HG02678 (cell line): ENCODE data around the gene CAMKMT.
"Not testable (repeated sequence)": the region's sequence is repeated elsewhere in the genome, so short reads cannot be mapped to it uniquely, and the experiment has no call there.

Experiments
- ATAC-seq: cut with Tn5 transposase; IDR thresholded peaks from one replicate; pipeline ENCODE4 v1.9.1; 2021; ENCODE audit warnings: mild to moderate bottlenecking, moderate library complexity; ENCODE audit not compliant: unreplicated experiment

Gene CAMKMT

DNA sequence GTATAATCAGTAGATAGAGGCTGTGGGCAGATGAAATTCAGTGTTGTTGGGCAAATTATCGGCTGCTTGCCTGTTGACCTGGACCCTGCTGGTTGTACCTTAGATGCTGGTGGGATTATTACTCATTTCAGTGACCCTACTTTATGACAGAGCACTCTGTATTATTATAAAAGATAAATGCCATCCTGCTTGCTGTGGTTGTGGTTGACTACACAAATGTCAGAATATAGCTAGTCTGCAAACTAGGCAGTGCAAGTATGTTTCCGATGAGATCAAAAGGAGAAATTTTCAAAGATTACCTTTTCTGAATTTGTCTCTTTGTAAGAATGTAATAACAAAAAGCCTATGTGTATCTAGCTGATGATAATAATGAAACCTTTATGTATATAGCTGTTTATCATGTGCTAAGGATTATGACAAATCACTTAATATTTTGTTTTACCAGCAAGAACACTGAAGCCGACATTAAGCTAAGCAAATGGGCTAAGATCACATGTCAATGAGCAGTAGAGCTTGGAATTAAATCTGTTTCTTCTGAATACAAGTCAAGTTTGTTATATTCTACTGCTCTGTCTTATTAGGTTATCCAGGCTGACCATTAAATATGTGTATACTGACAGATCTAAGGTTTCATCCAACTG, 219.2 kb downstream of the CAMKMT start:
- ATAC-seq, result no peak

DNA sequence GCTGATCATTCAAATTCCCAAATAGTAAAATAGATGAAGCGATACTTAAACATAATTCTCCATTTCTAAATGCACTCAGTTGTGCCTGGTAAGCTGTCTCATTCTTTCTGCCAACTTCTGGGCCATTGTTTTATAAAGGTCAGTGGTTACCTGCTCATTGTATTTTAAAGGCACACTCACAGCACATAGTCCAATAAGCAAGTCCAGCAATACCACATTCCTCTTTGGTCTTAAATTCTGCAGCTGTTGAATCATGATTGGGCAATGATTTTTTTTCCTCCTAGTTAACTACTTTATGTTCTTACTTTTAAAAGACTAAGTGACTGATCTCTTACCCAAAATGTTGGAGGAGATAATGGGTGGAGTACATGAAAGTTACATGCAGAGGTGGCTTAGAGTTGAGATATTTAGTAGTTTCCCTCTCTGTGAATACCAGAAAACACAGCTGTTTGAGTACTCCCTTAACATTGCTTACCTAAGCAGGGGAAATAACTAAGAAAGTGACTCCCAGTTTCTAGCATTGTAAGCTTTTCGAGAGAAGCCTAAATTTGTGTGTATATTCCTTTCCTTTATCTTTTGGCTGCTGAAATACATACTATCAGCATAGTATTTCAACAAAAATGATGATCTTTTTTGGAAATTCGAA, 220.7 kb downstream of the CAMKMT start:
- ATAC-seq, result no peak

DNA sequence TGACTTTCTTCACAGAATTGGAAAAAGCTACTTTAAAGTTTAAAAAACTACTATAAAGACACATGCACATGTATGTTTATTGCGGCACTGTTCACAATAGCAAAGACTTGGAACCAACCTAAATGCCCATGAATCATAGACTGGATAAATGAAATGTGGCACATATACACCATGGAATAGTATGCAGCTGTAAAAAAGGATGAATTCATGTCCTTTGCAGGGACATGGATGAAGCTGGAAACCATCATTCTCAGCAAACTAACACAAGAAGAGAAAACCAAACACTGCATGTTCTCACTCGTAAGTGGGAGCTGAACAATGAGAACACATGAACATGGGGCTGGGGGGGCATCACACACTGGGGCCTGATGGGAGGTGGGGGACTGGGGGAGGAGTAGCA, 233.9 kb downstream of the CAMKMT start:
- not testable (repeated sequence) for ATAC-seq

DNA sequence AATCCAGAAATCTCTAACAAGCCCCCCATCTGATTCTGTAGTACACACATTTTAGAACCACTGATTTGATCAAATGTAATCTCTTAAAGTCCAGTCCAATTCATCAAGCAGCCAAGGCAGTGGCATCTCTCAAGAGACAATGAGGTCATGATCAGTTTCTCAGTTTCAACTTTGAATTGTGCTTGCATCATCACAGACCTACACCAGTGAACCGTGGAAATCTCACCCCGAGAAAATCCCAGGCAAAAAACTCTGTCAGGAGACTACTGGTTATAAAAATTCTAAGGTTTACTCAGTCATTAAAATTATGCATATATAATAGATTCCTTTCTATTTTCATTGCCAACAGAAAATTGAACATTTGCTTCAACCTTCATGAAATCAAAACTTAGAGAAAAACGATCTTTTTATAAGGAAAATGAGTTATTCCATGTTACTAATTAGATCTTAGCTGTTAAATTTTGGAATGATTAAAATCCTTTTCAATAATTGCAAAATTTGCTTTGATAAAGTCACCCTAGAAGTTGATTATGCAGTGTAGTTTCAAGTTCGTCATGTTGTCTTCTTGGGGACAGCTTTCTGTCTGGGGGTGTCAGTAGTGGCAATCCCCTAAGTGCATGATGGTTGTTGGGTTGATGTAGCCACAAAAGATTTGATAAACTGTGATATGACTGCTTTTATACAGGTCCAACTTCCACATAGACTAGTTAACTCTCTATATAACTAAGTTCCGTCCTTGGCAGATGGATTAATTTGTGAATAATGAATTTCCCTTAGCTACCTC, 235.0 kb downstream of the CAMKMT start:
- peak; percentile 59 for ATAC-seq

DNA sequence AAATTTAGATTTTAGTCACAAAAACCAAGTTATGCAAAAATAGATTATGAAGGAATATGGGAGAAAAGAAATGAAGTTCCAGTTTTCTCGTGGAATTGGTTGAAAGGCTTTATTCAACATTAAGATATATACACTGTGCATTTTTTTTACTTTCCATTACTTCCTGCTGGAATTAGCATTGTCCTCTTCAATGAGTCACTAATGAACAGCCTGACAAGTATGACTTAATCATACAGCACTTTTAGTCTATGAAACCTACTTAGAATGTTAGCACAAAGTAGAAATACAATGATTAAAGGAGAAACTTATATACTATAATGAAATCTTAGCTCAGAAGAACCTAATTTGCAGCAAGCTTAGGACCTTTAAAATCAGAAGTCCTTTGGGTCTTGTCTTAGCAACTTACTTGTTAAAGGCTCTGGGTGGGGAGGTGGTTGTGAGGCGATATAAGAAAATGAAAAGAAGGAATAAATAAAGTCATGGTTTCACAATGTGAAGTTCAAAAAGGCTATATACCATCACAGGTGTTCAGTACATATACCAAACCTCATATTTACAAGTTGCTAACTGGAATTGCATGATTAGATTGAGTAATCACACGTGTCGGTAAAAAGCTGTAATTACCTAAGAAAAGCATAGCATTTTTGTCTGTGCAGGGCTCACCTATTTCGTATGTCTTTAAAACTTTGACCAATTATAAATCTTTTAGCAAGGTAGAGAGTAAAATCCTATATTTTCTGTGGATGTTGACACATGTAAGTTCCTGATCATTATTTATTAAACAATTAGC, 236.8 kb downstream of the CAMKMT start:
- ATAC-seq, result no peak

DNA sequence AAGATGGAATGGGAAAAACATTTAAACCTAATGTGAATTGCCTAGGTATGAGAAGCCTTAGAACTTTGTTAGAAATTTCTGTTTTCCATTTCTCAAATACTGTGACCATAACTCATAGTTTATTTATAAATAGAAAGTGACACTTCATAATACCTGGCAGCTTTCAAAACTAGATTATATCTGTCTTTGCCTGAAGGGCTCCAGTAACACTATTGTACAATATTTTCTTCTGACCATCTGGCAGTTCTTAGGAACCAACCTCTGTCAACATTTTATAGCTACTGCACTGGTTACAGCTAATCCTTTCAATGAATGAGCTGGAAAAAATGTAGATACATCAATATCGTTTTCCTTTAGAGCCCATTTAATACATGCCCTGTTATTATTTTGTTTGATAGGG, 237.4 kb downstream of the CAMKMT start:
- no peak for ATAC-seq

DNA sequence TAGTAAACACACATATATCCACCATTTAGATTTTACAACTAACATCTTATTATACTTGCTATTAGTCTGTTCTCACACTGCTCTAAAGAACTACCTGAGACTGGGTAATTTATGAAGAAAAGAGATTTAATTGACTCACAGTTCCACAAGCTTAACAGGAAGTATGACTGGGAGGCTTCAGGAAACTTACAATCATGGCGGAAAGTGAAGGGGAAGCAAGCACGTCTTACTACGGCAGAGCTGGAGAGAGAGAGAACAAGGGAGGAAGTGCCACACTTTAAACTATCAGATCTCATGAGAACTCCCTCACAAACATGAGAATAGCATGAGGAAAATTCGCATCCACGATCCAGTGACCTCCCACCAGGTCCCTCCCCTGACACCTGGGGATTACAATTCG, 240.7 kb downstream of the CAMKMT start:
- ATAC-seq, result no peak

DNA sequence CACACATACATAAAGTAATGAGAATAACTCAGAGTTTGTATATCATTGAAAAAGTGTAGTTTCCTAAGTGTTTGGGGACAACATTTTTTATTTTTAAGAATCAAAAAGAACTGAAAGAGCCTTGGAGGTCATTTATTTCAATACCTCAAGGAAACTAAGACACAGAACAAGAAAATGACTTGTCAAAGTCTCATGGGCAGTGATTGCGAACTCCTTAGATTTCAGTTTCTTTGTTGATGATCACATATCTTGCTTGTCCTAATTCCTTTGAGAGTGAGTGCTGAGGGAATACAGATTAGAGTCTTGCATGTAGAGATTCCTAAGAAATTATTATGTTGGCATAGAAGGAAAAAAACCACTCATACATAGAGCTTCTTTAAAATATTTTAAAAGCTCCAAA, 243.8 kb downstream of the CAMKMT start:
- no peak for ATAC-seq

DNA sequence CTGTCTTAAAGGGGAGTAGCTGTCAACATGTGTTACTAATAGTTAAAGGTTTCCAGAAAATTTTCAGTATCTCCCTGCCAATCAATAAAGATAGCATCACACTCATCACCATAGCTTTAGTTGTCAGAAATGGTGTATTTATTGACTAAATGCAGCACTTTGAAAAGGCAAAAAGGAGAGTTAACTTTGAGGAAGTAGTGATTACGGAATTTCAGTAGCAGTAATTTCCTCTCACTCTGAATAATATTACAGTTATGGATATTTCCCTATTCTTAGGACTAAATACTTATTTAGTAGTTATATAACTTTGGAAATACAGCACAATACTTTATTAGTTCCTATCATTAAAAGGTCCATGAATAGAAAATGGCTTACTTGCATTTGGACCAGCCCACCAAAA, 250.5 kb downstream of the CAMKMT start:
- ATAC-seq, result no peak

DNA sequence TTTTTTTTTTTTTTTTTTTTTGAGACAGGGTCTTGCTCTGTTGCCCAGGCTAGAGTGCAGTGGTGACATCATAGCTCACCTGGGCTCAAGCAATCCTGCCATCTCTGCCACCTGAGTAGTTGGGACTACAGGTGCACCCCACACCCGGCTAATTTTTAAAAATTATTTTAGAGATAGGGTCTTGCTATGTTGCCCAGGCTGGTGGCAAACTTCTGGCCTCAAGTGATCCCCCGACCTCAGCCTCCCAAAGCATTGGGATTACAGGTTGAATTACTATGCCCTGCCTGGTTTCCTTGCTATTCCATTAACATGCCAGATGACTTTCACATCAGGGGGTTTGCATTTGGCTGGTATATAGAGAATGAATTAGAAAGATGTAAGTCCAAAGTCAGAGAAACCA, 253.2 kb downstream of the CAMKMT start:
- ATAC-seq, result no peak

DNA sequence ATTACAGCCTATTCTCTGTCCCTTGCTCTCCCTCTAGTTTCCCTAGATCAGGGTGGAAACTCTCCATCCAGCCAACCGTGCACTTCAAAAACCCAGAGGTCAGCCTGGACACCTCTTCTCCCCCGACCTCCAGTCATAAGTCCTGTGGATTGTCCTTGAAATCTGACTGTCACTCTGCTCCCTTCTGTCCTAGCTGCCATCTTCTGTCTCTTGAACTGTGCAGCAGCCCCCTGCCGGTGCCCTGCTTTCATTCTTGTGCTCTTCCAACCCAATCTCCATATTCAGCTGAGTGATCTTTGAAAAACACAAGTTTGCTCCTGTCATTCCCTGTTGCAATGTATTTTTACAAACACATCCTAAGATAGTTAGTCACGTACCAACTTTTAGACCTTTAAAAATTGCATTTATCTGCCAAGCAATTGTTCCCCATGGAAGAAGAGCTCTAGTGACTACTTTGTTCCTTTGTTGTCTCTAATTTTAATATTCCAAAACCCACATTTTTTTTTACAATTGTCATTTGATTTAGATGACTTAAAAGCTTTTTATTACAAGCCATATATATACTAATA, 254.3 kb downstream of the CAMKMT start:
- no peak for ATAC-seq

DNA sequence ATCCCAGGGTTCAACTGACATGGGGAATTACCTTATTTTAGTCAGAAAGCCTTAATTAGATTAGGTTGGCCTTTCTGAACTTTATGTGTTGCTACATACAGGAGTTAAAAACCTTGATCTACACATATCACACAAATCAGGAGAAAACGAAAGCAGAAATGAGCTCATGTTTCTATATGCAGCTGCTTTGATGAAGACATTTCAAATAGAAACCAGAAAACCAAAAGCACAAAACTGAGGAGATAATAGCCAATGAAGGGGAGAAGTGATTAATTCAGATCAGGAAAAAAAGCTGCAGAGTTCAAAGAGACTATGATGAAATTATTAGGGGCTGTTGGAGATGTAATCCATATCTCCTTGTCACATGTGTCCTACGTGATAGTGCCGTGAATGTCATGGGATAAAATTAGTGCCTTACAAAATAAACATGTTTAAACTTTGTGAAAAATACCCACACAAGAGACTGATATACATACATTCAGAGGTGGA, 255.0 kb downstream of the CAMKMT start:
- ATAC-seq, result peak; percentile 82

DNA sequence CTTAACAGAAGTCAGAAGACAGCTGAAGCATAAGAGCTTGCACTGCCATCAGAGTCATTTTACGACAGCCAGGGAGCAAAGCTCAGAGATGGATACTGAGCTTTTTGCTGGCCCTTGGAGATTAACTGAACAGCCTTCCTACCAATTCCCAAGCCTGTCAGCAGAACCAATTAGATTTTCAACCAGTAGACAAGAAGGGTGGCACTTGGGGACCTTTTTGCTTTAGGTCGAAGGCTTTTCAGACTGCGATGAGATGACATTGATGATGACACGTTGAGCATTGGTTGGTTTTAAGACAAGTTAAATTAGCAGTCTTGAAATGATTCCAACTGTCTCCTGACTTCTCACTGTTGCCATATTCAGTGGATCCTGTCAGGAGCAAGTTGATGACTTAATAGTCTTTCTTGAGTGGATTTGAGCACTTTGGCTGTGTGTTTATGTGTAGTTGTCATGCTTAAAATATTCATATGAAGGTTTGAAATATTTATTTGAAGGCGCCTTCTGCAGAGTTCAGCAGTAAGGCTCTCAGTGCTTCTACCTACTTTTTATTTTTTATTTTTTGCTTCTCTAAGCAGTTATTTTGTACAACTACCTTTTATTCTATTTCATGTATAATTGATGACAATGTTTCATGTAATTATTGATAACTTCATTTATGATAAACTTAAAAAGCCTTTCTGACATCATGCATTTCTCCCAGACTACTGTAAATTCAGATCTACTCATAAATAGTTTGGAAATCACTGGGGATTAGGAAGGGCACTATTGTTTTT, 256.7 kb downstream of the CAMKMT start:
- ATAC-seq, result no peak

DNA sequence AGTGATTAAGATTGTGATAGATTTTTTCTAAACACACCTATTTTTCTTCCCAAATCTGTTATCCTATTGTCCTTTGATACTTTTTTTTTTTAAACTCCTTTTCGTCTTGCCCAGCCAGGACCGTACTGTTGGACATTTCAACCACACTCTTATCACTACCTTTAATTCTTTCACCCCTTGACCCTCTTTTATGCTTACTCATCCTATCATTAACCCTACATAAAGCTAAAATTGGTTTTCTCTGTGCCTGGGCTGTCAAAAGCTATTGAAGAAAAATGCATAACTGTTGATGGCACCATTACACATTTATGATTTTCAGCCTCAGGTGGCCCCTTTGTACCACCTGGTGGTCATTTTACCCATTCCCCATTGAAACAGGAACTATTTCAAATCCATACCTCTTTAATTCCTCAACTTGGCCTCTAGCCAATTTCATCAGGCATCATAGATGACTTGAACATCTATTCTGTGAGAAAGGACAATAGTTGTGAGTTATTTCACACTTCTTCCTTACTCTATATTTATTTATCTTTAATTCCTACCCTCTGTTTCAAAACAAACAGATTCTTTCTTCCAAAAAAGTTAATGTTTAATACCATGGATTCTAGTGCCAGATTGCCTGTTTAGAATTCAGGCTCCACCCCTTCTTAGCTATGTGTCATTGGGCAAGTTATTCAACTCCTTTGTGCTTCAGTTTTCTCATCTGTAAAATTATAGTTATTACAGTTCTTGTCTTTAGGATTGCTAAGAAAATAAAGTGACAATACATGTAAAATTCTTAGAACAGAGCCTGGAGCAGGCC, 258.6 kb downstream of the CAMKMT start:
- ATAC-seq, result no peak

DNA sequence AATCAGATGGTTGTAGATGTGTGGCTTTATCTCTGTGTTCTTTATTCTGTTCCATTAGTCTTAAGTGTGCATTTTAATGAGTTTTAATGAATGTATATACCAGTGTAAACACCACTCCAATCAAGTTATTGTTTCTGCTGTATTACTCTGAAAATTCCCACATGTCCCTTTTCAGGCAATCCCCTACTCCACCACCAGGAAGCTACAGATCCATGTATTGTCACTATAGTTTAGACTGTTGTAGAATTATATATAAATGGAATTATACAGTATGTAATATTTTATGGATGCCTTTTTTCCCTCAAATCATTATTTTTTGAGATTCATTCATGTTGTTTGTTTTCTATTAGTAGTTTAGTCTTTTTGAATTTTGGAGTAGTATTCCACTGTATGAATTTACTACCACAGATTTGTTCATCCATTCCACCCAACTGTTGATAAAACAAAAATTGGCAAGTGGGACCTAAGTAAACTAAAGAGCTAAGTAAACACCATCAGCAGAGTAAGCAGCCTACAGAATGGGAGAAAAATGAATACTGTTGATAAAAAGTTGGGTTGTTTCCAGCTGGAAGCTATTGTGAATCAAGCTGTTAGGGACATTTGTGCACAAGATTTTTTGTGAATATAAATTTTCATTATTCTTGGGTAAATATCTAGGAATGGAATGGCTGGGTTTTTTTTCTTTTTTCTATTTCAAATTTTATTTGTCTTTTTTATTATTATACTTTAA, 262.0 kb downstream of the CAMKMT start:
- no peak for ATAC-seq

DNA sequence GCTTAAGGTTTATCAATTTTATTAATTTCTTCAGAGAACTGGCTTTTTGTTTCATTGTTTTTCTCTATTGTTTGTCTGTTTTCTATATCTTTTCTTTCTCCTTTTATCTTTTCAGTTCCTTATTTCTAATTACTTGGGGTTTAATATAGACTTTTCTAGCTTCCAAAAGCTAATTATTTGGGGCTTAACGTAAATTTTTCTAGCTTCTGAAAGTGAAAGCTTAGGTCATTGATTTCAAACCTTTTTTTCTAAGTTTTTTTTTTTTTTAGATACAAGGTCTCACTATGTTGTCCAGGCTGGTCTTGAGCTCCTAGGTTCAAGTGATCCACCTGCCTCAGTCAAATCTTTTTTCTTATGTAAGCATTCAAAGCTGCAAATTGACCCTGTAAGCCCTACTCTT, 266.6 kb downstream of the CAMKMT start:
- ATAC-seq, result no peak

DNA sequence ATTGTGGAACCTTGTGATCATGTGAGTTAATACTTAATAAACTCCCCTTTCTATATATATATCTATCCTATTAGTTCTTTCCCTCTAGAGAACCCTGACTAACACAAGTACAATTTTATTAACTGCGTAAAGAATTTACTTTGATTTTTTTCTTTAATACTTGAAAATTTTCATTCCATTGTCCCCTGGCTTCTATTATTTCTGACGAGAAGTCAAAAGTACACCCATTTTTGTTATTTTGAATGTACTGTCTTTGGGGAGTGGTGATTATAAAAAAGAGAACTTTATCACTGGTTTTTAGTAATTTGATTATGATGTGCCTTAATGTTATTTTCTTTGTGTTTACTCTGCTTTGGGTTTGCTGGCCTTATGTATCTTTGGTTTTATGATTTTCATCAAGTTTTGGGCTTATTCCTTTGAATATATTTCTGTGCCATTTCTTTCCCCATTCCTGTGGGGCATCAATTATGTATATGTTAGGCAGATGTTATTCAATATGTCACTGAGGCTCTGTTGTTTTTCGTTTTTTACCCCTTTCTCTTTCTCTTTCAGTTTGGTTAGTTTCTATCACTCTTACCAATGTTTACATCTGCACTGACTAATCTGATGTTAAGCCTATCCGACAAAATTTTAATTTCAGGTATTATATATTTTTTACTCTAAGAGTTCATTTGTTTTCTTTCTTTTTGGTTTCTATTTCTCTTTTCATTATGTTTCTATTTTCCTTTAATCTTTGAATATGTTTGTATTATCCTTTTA, 271.4 kb downstream of the CAMKMT start:
- ATAC-seq, result no peak

DNA sequence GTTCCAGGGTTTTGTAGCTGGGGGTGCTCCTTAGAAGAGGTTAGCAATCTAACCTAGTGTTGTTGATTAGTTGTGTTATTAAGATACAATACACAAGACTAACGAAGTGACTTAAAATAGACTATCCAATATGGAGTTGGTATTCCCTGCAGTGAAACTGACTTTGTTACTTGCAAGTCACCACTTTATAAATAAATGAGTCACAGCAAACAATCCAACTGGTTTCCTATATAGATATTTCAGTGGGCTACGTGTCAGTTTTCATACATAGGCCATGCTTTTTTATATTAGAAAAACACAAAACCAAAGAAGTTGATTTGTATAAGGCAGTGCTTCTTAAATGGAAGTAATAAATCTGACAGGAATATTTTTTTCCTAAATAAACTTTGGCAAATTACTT, 274.0 kb downstream of the CAMKMT start:
- no peak for ATAC-seq
